HFFc6 (cell line): ENCODE data around the gene SH3BGRL3. TPM values are rescaled to one million over a fixed set of nuclear protein-coding genes. Genes with fewer than 3 reads are reported as not detected.

Experiments used
- DNase-seq: peaks from one replicate; pipeline ENCODE4 v3.0.0-alpha.2; 2018
- H3K27ac Mint-ChIP-seq: 2 replicates; pipeline ENCODE4 v1.8.0; 2020; ENCODE audit warnings: mild to moderate bottlenecking, mixed read lengths
- H3K27me3 Mint-ChIP-seq: 2 replicates; pipeline ENCODE4 v1.8.0; 2021; ENCODE audit warnings: mild to moderate bottlenecking, moderate library complexity, mixed read lengths; ENCODE audit not compliant: insufficient read depth
- H3K36me3 Mint-ChIP-seq: 2 replicates; pipeline ENCODE4 v1.8.0; 2021; ENCODE audit warnings: low read depth, mixed read lengths
- H3K4me1 Mint-ChIP-seq: 2 replicates; pipeline ENCODE4 v1.8.0; 2020; ENCODE audit warnings: low read depth, mixed read lengths
- H3K4me3 Mint-ChIP-seq: 2 replicates; pipeline ENCODE4 v1.8.0; 2020; ENCODE audit warnings: mild to moderate bottlenecking, moderate library complexity, mixed read lengths
- H3K9me3 Mint-ChIP-seq: 2 replicates; pipeline ENCODE4 v1.8.0; 2020; ENCODE audit warnings: mild to moderate bottlenecking, mixed read lengths
- CTCF ChIP-seq: fragments of 200-600 bp; sonication (generic); IDR thresholded peaks from 2 replicates; pipeline ENCODE4 v1.5.0; 2021; ENCODE audit warnings: antibody characterized with exemption, mild to moderate bottlenecking
- total RNA-seq, 6 experiments: library from RNA; stranded (reverse); fragmentation: NEBNext Ultra II Directional; extraction: Animal tissue kit (Norgen Biotek cat#: 25700); gene quantifications; 2 replicates in 1 of 6; 3 replicates in 5 of 6; pipeline ENCODE4 v1.2.3, GENCODE V29; 2021

Gene SH3BGRL3
- total RNA-seq, 6 experiments from 2014 or later, result 731 to 914 (median 779) TPM

- Mint-ChIP-seq H3K27me3 (peaks cover 3% of the 10 kb centered on the region), H3K4me3 (peak overlapping the region; percentile 93), H3K4me1 (peaks cover 90% of the 10 kb centered on the region), H3K36me3 (peaks cover 34% of the 10 kb centered on the region), H3K9me3 (no peaks in the 10 kb centered on the region), H3K27ac (peak overlapping the region; percentile 97)
- no peak for TF ChIP-seq CTCF
- peak; percentile 74 for DNase-seq
Measured at GRCh38 chr1:26278724-26279455, 996 bp upstream of the SH3BGRL3 start.

- peak; percentile 43 for DNase-seq
- Mint-ChIP-seq H3K27me3 (peaks cover 3% of the 10 kb centered on the region), H3K27ac (peak overlapping the region; percentile 97), H3K9me3 (no peaks in the 10 kb centered on the region), H3K4me3 (peak overlapping the region; percentile 93), H3K4me1 (peaks cover 90% of the 10 kb centered on the region), H3K36me3 (peaks cover 30% of the 10 kb centered on the region)
- no peak for TF ChIP-seq CTCF
Measured at GRCh38 chr1:26280333-26281042, 602 bp downstream of the SH3BGRL3 start.

- Mint-ChIP-seq H3K36me3 (peaks cover 30% of the 10 kb centered on the region), H3K4me1 (peaks cover 81% of the 10 kb centered on the region), H3K27ac (peak overlapping the region; percentile 84), H3K9me3 (no peaks in the 10 kb centered on the region), H3K27me3 (peaks cover 2% of the 10 kb centered on the region), H3K4me3 (peak overlapping the region; percentile 93)
- no peak for TF ChIP-seq CTCF
- no peak for DNase-seq
Measured at GRCh38 chr1:26281091-26281958, 1.4 kb downstream of the SH3BGRL3 start.

GRCh38 chr1:26281971-26282370, 2.1 kb downstream of the SH3BGRL3 start:
- no peaks in the 10 kb centered on the region for H3K9me3 Mint-ChIP-seq

More at GRCh38 chr1:26281971-26282370, 2.1 kb downstream of the SH3BGRL3 start:
- Mint-ChIP-seq H3K4me3 (peak overlapping the region; percentile 93), H3K27ac (peak overlapping the region; percentile 84), H3K4me1 (peaks cover 77% of the 10 kb centered on the region), H3K36me3 (peaks cover 27% of the 10 kb centered on the region), H3K27me3 (peaks cover 2% of the 10 kb centered on the region)
- no peak for DNase-seq
- no peak for TF ChIP-seq CTCF
